GM21526 (cell line): ENCODE measurements around the gene RGS6.

Experiments
- ATAC-seq: cut with Tn5 transposase; IDR thresholded peaks from one replicate; pipeline ENCODE4 v1.9.1; 2021; ENCODE audit warnings: moderate library complexity; ENCODE audit not compliant: unreplicated experiment, low FRiP score

Gene RGS6

DNA sequence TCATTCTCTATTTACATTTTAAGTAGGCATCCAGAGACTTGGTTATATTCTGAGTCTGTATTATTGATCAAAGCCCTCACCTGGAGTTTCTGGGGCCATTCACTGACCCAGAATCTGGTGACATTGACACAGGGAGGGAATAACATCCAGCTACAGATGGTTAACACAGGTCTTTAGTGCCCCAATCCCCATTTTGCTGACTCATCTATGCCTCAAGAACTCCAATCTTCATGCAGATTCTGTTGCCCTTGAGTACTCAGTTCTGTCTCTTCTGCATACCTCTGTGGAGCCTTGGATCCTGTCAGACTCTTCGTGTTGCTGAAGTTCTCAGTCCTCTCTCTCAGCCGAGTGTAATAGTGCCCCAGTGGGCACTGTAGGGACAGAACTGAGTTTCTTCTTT lies 208.9 kb downstream of the RGS6 start:
- no peak for ATAC-seq

DNA sequence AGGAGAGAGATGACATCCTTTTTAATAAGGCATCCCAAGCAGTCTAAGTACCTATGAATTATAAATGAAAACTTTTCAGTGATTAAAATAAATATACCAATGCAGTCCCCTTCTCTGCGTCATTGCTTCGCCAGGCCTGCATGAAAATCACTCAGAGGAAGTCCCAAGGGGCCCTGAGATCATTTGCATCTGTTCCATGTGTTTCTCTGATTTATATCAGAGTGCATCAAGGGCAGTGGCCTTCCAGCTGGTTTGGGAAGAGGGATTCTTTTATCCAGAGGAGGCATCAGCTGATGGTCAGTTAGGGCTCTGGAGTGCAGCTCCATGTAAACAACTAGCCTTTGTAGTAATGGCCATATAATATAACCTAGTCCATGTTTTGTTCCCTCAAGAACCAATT lies 210.1 kb downstream of the RGS6 start:
- ATAC-seq: no peak

GRCh38 chr14:72146241-72146640 lies 214.0 kb downstream of the RGS6 start:
- no peak for ATAC-seq

DNA sequence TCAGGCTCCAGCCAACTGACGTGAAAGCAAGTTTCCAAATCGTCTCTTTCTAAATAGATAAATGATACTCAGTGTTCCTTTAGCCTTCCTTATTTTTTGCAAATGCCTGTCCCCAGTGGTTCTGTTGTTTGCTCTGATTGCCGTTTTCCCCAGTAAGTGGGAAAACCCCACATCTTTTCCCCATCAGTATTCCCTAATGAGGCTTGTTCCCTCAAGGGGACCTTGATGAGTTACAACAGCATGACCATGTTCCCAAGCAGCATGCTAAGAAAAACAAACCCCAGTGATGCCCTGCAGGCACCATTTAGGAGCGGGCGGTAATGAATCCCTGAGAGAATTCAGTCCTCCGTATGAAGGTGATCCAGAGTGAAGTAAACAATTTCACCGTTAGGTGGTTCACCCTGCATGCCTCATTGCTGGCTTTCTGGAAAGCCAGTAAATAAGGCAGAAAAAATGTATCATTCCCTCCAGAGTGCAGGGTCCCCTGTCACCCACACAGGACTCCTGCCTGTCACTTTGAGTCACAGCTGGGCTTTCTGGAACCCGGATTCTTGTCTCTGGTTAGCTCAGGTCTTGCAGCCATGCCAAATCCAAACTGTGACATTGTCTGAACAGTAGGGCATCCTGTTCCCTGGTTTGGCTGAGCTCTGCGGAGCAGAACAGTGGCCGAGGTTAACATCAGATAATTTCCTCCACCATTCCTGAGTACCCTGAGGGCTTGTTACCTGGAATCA lies 222.6 kb downstream of the RGS6 start:
- ATAC-seq: no peak

DNA sequence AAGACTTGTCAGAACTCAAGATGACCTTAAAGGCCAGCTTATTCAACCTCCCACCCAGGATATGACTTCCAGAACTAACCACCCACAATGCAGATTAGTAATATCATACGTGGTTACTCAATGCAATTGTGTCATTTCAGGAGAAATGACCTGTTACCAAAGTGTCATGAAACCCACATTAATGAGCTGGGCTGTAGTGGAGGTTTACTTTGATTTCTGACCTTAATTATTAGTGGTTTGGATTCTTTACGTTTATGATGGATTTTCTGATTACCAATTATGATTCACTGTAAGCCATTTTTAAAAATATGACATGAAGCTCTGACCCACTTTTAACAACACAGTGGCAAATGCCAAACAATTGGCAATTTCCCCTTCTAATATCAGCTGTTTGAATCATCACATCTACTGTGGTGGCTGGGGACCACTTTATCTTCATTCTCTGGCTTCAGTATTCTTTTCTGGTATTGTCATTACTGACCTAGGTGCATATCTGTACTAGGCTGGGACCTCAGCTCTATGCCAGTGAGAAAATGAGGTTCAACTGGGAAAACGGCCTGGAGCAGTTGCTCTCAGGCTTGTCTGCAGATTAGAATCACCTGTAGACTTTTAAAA lies 223.3 kb downstream of the RGS6 start:
- no peak for ATAC-seq

GRCh38 chr14:72164420-72165228 lies 232.4 kb downstream of the RGS6 start:
- ATAC-seq: no peak

GRCh38 chr14:72165229-72165698 lies 233.0 kb downstream of the RGS6 start:
- no peak for ATAC-seq

DNA sequence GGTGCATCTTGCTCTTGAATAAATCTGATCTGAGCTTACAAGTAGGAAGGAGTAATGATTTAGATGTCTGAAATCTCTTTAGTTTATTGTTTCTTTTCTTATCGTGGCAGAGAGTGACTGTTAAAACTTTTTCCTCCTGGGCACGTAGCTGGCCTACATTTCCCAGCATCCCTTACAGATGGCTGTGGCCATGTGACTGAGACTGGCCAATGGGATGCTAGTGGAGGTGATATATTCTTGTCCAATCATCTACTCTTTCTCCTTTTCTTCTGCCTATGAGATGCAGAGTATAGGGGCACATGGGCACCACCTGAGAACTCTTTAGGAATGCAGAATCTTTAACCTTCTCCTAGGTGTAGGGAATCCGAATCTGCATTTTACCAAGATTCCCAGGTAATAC lies 237.3 kb downstream of the RGS6 start:
- ATAC-seq: no peak

- ATAC-seq: no peak
Observed at GRCh38 chr14:72172049-72172448, 239.8 kb downstream of the RGS6 start.

- no peak for ATAC-seq
Observed at GRCh38 chr14:72172597-72172996, 240.4 kb downstream of the RGS6 start.

GRCh38 chr14:72173038-72173720 lies 240.9 kb downstream of the RGS6 start:
- ATAC-seq: no peak

- no peak for ATAC-seq
Observed at GRCh38 chr14:72177251-72177650, 245.0 kb downstream of the RGS6 start.

DNA sequence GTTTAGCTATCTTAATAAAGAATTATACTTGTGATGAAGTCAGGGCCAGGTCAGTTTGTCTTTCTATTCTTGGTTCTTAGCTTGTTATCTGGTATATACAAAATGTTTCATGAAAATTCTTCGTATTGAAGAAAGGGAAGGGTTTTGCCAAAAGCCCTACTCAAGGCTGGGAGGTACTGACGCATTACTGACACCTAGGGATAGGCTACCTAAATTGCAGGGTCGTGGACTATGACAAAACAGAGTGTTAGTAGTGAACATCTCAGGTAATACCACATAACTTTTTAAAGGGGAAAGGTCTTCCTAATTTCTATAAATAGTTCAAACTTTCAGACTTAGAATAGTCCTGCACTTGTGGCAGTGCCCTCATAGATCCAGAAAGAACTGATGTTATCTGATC lies 246.3 kb downstream of the RGS6 start:
- ATAC-seq: no peak

GRCh38 chr14:72182708-72183432 lies 250.6 kb downstream of the RGS6 start:
- no peak for ATAC-seq

DNA sequence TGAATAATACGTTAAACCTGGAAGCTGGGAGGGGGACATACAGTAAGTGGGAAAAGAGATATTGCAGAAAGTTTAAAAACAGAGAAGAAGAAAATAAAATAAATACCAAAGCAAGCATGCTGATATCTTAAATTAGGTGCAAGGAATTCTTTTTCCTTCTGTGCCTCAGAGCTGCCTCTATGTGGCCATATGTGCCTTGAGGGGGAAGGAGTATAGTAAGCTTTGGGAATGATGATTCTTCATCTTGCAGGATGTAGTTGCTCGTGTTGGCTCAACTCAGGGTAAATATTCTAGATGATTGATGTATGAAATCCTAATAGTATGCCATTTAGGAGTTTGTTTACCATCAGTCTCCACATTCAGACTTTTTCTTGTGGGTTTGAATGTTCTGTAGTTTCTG lies 251.4 kb downstream of the RGS6 start:
- no peak for ATAC-seq

DNA sequence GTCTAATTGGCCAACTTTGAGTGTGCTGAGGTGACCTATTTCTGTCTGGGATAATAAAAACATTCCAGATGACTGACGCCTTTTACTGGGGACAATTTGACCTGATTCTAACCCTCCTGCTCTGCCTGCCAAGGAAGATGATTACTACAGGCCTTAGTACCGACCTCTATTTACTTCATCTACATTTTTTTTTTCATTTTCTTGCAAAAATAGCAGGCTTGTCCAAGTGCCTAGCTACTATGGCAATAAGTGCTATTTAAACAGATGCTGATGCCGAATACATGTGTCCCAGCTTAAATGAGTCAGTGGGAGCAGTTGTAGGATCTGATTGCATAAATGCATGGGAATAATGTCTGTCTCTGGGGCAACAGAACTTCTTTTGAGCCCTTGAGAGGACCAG lies 254.3 kb downstream of the RGS6 start:
- no peak for ATAC-seq

DNA sequence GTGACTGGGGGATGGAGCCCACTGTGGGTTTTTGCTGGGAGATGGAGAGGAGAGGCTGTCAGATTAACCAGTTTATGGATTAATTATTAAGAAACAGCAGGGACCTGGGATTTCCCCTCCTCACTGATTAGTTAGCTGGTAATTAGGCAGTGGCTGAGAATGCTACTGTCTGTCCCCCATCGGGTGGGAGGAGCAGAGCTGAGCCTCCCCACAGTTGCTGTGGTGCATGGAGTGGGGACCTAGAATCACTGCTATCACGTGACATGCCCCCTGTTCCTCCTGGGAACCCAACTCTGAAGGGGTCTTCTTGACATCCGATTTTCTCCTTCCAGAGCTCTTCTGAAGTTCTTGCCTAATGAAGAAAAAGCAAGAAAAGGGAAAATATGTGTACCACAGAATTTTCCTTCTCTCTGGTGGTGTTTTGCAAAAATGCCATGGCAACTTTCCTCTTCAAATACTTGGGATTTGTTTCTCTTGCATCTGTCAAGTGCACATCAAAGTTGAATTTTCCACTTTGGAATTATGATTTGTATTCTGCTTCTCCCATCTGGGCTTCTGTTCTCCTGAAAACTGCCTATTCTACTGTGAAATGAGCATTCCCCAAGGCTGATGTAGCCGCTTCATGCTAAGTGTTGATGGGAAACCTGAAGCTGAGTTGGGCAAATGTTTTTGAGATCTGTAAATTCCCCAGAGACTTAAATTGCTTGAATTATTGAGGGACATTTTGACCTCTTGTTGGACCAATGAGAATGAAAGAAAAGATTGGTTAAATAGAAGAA lies 264.2 kb downstream of the RGS6 start:
- ATAC-seq: no peak

- no peak for ATAC-seq
Observed at GRCh38 chr14:72201645-72202044, 269.4 kb downstream of the RGS6 start.

- no peak for ATAC-seq
Observed at GRCh38 chr14:72213424-72213823, 281.2 kb downstream of the RGS6 start.

GRCh38 chr14:72215080-72215479 lies 282.9 kb downstream of the RGS6 start:
- ATAC-seq: no peak
